Sigmoid colon (tissue), 7 donors: ENCODE measurements around the gene CUZD1. TPM values are rescaled to one million over a fixed set of nuclear protein-coding genes. Genes with fewer than 3 reads are reported as not detected.
A peak's percentile ranks its signal among the peaks of the same experiment; 100 is the strongest.

ENCODE experiments used
- DNase-seq: peaks from one replicate; pipeline ENCODE4 v3.0.0-alpha.2; 2019
- H3K27ac ChIP-seq, 4 donors: fragments of 200-600 bp; sonication (generic); one replicate each; pipeline ENCODE4 v1.5.1; 2016 to 2019; ENCODE audit warnings: mild to moderate bottlenecking in 1 of 4
- H3K27me3 ChIP-seq, 3 donors: fragments of 200-600 bp; sonication (generic); one replicate each; pipeline ENCODE4 v1.5.1; 2019; ENCODE audit warnings: mild to moderate bottlenecking in 1 of 3
- H3K36me3 ChIP-seq, 4 donors: fragments of 200-600 bp; sonication (generic); one replicate each; pipeline ENCODE4 v1.5.1; 2016 to 2019
- H3K4me1 ChIP-seq, 4 donors: fragments of 200-600 bp; sonication (generic); one replicate each; pipeline ENCODE4 v1.5.1; 2017 to 2019
- H3K4me3 ChIP-seq, 4 donors: fragments of 200-600 bp; sonication (generic); one replicate each; pipeline ENCODE4 v1.5.1; 2017 to 2019; ENCODE audit warnings: mild to moderate bottlenecking in 2 of 4, moderate library complexity in 1 of 4
- H3K9me3 ChIP-seq, 4 donors: fragments of 200-600 bp in 3 of 4; sonication (generic) in 3 of 4; one replicate each; pipeline versions ENCODE4 v1.5.1 to v1.6.1; 2013 to 2019
- EP300 ChIP-seq, 4 donors: sonication (generic); formaldehyde crosslinking; IDR thresholded peaks; one replicate each; pipeline ENCODE4 v1.6.1; 2017; ENCODE audit warnings: antibody characterized with exemption in 4 of 4
- POLR2A ChIP-seq, 2 donors: fragments of 450-650 bp; IDR thresholded peaks; one replicate each; pipeline ENCODE4 v1.6.1; 2016; ENCODE audit warnings: antibody characterized with exemption in 2 of 2, mild to moderate bottlenecking in 2 of 2, moderate library complexity in 2 of 2
- POLR2AphosphoS5 ChIP-seq, 4 donors: sonication (generic); formaldehyde crosslinking; IDR thresholded peaks; one replicate each; pipeline ENCODE4 v1.6.1; 2017; ENCODE audit warnings: antibody characterized with exemption in 4 of 4
- WGBS, 2 donors: extraction: QIAGEN DNeasy Blood & Tissue Kit; methylation state at CpG; one replicate each; pipeline ENCODE4 v1.1.7; 2013; 5-methylcytosine and 5-hydroxymethylcytosine counted together
- intact Hi-C: fragments of 100-400 bp; cut with DNase I; formaldehyde crosslinking; loops from one replicate; pipeline ENCODE4 v1.15.1; 2023
- polyA plus RNA-seq, 3 donors: library from polyadenylated mRNA; stranded (reverse); fragments of 200-250 nt; gene quantifications; one replicate each; pipeline ENCODE4 v1.2.3, GENCODE V29; 2013
- total RNA-seq, 4 donors: library from RNA; depleted of rRNA; stranded (reverse); fragments of >200 nt; gene quantifications; one replicate each; pipeline ENCODE4 v1.1.0, GENCODE V29; 2016
- TF ChIP-seq, protein P1 (sequence below), 4 experiments: fragments of 450-650 bp in 3 of 4; fragments of 200-600 bp in 1 of 4; IDR thresholded peaks; one replicate each; pipeline ENCODE4 v1.5.1; 2016 to 2019; ENCODE audit warnings: antibody characterized with exemption in 4 of 4, mild to moderate bottlenecking in 3 of 4, moderate library complexity in 2 of 4
- donor health status: healthy with polysubstance abuse.
- donor health status: Bipolar disorder and iron deficiency.
- donor health status: healthy.

CUZD1 gene, protein sequence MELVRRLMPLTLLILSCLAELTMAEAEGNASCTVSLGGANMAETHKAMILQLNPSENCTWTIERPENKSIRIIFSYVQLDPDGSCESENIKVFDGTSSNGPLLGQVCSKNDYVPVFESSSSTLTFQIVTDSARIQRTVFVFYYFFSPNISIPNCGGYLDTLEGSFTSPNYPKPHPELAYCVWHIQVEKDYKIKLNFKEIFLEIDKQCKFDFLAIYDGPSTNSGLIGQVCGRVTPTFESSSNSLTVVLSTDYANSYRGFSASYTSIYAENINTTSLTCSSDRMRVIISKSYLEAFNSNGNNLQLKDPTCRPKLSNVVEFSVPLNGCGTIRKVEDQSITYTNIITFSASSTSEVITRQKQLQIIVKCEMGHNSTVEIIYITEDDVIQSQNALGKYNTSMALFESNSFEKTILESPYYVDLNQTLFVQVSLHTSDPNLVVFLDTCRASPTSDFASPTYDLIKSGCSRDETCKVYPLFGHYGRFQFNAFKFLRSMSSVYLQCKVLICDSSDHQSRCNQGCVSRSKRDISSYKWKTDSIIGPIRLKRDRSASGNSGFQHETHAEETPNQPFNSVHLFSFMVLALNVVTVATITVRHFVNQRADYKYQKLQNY
- under 1 TPM in 2 of 4 donors, not detected in 2; 0.36 to 0.66 TPM for total RNA-seq
- polyA plus RNA-seq: 1 to 10 TPM in 1 of 3 donors, under 1 TPM in 1, not detected in 1; 0.54 to 4.2 TPM

DNA sequence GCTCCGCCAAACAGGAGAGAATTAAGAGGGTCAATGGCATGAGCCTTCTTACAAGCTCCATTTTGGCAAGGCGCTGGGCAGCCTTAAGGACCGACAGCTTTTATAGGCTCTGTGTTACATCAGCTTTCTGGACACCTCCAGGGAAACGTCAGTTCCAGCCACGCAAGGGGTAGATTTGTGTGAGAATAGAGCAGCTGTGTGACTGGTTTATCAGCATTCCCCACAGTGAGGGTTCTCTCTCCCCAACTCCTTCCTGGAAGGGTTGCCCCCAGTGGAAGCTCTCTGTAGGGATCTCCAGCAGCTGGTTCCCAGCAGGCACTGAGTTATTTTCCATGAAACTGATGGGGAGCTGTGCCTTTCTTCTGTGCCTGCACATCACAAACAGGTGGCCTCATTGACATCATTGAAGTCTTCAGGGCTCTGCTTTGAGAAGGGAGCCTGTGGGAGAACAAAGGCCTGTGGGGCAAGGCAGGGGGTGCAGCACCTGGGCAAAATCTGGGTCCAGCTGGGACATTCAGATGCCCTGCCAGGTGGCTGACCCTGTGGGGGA, at the start of gene CUZD1:
TSS of gene CUZD1 (minus strand) at position 75 of the 550 bp plus-strand sequence. CDS start at position 61, 14 bp downstream.
- Histone ChIP-seq H3K27me3 (no peaks in the 10 kb centered on the region), H3K4me3 (no peak within 1 kb of the TSS), H3K27ac (no peak within 1 kb of the TSS), H3K9me3 (no peaks in the 10 kb centered on the region), H3K4me1 (peaks cover 0 to 8% (median 0%) of the 10 kb centered on the region in 4 donors), H3K36me3 (no peaks in the 10 kb centered on the region)
- intact Hi-C loops: no loop called here
- TF ChIP-seq, protein P1, sequence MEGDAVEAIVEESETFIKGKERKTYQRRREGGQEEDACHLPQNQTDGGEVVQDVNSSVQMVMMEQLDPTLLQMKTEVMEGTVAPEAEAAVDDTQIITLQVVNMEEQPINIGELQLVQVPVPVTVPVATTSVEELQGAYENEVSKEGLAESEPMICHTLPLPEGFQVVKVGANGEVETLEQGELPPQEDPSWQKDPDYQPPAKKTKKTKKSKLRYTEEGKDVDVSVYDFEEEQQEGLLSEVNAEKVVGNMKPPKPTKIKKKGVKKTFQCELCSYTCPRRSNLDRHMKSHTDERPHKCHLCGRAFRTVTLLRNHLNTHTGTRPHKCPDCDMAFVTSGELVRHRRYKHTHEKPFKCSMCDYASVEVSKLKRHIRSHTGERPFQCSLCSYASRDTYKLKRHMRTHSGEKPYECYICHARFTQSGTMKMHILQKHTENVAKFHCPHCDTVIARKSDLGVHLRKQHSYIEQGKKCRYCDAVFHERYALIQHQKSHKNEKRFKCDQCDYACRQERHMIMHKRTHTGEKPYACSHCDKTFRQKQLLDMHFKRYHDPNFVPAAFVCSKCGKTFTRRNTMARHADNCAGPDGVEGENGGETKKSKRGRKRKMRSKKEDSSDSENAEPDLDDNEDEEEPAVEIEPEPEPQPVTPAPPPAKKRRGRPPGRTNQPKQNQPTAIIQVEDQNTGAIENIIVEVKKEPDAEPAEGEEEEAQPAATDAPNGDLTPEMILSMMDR (IDR thresholded peaks at IDR 0.05): no peak
- peak in 1 of 4 donors; percentile 44 for TF ChIP-seq POLR2AphosphoS5 (IDR thresholded peaks at IDR 0.05)
- 89 to 92% methylated on average over 5 of the region's 5 CpGs for WGBS, 2 donors
- no peak for DNase-seq

- intact Hi-C loops: no loop called here
- H3K9me3 ChIP-seq: no peaks in the 10 kb centered on the region
- H3K4me1 ChIP-seq: no peaks in the 10 kb centered on the region
- no peaks in the 10 kb centered on the region for H3K27me3 ChIP-seq
- H3K36me3 ChIP-seq: no peaks in the 10 kb centered on the region
- no peak for TF ChIP-seq POLR2A (IDR thresholded peaks at IDR 0.05)
- no peak overlapping the region for H3K27ac ChIP-seq
- 87 to 90% methylated on average over 5 of the region's 5 CpGs for WGBS, 2 donors
- no peak for DNase-seq
- no peak overlapping the region for H3K4me3 ChIP-seq
Measured at GRCh38 chr10:122894261-122894944, 48.7 kb upstream of the CUZD1 start.

DNA sequence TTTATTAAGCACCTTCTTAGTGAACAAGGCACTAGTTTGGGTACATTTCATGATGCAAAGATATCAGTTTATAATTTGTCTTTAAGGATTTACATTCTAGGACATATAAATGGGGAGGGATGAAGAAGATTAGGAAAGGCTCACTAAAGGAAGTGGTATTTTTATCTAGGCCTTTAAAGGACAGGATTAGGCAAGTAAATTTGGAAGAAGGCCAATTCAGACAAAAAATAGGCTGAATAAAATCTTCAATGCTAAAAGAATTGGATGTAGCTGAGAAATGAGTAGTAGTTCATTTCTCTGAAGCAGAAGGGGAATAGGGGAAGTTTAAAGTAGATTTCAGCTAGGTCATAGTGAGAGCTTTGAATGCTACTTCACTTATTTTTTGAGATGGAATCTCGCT, 38.5 kb upstream of the CUZD1 start:
- H3K4me1 ChIP-seq: peaks cover 0 to 12% (median 9%) of the 10 kb centered on the region in 4 donors
- no peak for DNase-seq
- no peak overlapping the region for H3K4me3 ChIP-seq
- TF ChIP-seq EP300 (IDR thresholded peaks at IDR 0.05): no peak
- no peak for TF ChIP-seq POLR2AphosphoS5 (IDR thresholded peaks at IDR 0.05)
- TF ChIP-seq POLR2A (IDR thresholded peaks at IDR 0.05): no peak
- TF ChIP-seq, protein P1 (IDR thresholded peaks at IDR 0.05): no peak
- H3K9me3 ChIP-seq: no peaks in the 10 kb centered on the region
- intact Hi-C loops: no loop called here
- H3K27me3 ChIP-seq: no peaks in the 10 kb centered on the region
- H3K27ac ChIP-seq: no peak overlapping the region
- H3K36me3 ChIP-seq: no peaks in the 10 kb centered on the region
- WGBS, 2 donors: 93 to 95% methylated on average over 1 of the region's 1 CpG

GRCh38 chr10:122882766-122883165, 37.1 kb upstream of the CUZD1 start:
- H3K27ac ChIP-seq: no peak overlapping the region
- no peaks in the 10 kb centered on the region for H3K27me3 ChIP-seq
- H3K4me3 ChIP-seq: no peak overlapping the region
- TF ChIP-seq, protein P1 (IDR thresholded peaks at IDR 0.05): no peak
- TF ChIP-seq POLR2A (IDR thresholded peaks at IDR 0.05): no peak
- TF ChIP-seq EP300 (IDR thresholded peaks at IDR 0.05): no peak
- TF ChIP-seq POLR2AphosphoS5 (IDR thresholded peaks at IDR 0.05): no peak
- DNase-seq: no peak
- peaks cover 0 to 18% (median 13%) of the 10 kb centered on the region in 4 donors for H3K4me1 ChIP-seq
- intact Hi-C loops: no loop called here
- H3K36me3 ChIP-seq: no peaks in the 10 kb centered on the region
- H3K9me3 ChIP-seq: no peaks in the 10 kb centered on the region
